Activated CD4-positive, alpha-beta T cell treated with anti-CD3 and anti-CD28 coated beads, Interleukin-10, Interleukin-2, amounts not matched to agents 100 ng/mL and 50 ng/mL, durations not matched to agents 16 hours and 8 hours (primary cell): ENCODE results near the gene CFAP20DC.
A peak's percentile ranks its signal among the peaks of the same experiment; 100 is the strongest.

Experiments used
- DNase-seq: peaks from one replicate; pipeline ENCODE4 v3.0.0-alpha.2; 2020

Gene CFAP20DC

GRCh38 chr3:58794750-58795149 lies 255.1 kb downstream of the CFAP20DC start:
- DNase-seq, result no peak

- no peak for DNase-seq
These were observed 255.9 kb downstream of the CFAP20DC start for GRCh38 chr3:58793938-58794337.

- no peak for DNase-seq
These were observed 256.8 kb downstream of the CFAP20DC start for GRCh38 chr3:58792921-58793451.

DNA sequence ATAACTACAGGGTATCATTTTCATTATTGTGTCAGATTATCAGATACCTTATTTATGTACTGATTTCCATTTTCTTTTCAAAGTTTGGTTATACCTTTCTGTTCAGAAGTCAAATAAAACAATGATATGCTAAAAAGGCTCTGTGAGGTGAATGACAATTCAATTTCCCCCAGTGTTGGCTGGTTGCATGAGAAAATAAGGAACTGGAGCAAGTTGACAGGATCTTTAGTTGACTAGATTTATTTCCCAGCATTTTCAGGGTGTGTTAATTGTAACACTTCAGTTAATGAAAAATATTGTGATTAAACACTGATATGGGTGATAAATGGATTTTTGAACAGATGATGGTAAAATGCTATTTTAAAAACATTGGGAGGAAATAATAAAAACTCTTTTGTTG lies 260.4 kb downstream of the CFAP20DC start:
- DNase-seq, result no peak

- DNase-seq, result no peak
These were observed 264.9 kb downstream of the CFAP20DC start for GRCh38 chr3:58784888-58785287.

GRCh38 chr3:58784425-58784824 lies 265.4 kb downstream of the CFAP20DC start:
- DNase-seq, result no peak

DNA sequence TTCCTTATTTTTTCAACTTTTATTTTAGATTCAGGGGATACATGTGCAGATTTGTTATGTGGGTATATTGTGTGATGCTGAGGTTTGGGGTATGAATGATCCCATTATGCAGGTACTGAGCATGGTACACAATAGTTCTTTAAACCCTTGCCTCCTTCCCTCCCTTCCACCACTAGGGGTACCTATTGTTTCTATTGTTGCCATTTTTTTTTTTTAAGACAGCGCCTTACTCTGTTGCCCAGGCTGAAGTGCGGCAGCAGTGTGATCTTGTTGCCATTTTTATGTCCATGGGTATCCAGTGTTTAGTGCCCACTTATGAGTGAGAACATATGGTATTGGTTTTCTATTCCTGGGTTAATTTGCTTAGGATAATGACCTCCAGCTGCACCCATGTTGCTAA lies 266.0 kb downstream of the CFAP20DC start:
- DNase-seq, result no peak

DNA sequence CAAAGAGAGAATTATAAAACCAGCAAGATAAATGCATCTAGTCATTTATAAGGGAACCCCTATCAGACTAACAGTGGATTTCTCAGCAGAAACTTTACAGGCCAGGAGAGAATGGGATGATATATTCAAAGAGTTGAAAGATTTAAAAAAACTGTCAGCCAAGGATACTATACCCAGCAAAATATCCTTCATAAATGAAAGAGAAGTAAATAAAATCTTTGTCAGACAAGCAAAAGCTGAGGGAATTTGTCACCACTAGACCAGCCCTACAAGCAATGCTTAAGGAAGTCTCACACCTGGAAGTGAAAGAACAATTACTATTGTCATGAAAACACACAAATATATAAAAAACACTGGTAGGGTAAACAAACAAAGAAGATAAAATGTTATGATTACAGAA lies 269.9 kb downstream of the CFAP20DC start:
- no peak for DNase-seq

- no peak for DNase-seq
These were observed 273.6 kb downstream of the CFAP20DC start for GRCh38 chr3:58776231-58776630.

DNA sequence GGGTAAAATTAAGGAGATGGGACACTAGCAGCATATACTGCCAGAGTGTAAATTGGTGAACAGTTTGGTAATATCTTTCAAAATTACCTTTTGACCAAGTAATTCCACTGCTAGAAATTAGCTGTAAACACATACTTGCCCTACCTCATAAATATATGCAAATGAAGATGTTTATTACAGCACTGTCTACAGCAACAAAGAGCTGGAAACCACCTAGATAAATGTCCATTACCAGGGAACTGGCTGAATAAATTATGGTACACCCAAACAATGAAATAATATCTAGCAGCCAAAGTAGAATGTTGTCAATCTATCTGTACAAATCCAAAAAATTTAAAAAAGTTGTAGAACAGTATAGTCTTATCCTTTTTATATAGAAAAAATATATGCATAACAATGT lies 277.4 kb downstream of the CFAP20DC start:
- DNase-seq, result no peak

GRCh38 chr3:58769065-58769464 lies 280.8 kb downstream of the CFAP20DC start:
- no peak for DNase-seq

DNA sequence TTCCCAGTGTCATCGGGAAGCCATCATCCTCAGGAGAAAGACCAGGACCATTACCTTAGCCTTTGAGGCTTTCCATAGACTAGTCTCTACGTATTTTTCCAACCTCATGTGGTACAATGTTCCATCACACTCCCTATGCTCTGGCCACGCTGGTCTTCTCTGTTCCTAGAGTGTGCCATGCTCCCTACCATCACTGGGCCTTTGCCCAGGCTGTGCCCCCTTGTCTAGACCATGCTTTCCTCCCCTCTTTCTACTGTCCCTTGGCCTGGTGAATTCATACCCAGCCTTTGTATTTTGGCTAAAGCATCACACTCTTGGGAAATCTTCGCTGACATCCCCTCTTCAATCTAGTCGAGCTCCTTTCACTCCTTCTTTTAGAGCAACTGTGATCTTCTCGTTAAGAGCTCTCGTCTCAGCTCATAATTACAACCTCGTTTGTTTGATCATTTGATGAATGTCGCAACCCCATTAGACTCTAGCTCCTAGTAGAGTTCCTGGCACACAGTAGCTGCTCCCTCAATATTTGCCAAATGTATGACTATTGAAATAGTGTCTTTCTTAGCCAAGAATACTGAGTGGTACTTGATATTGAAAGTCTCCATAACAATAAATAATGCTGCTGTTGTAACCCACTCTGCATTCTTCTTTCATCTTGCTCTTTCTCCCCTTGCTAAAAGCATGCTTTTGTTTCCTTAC lies 283.1 kb downstream of the CFAP20DC start:
- DNase-seq, result no peak

GRCh38 chr3:58755150-58755549 lies 294.7 kb downstream of the CFAP20DC start:
- DNase-seq, result no peak

DNA sequence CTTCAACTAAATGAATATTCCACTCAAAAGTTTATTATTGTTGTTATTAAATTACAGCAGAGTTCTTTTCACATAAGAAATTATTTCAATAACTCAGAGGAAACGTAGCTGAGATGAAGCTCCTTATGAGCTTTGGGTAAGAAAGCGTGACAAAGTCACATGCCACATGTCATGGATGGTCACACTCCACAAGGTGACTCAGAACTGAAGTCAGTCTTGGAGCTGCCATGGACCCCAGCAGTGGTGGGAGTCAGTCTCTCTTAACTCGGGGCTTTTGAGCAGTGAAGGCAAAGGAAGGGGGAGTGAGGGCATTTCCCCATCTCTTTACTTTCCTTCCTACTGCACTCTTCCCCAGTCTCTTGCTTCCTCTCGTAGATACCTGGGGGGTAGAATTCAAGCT lies 295.8 kb downstream of the CFAP20DC start:
- DNase-seq, result no peak

- DNase-seq, result no peak
These were observed 297.8 kb downstream of the CFAP20DC start for GRCh38 chr3:58751882-58752567.

DNA sequence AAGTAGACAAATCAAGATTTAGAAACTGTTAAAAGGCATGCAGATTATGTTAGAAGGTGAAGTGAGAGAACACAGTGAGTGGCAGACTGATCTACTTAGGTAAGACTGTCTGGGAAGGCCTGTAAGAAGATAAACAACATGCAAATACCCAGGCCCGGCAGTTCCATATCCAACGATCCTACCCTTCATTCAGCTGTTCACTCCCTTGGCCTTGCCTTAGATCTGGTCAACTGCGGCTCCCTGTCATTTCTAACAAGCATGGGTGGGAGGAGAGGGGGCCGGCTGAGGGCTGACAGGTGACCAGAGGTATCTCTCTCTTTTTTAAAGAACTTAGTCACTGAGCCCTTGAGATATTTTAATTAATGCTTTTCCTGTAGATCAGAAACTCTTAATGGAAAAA lies 298.6 kb downstream of the CFAP20DC start:
- no peak for DNase-seq

- DNase-seq, result no peak
These were observed 299.9 kb downstream of the CFAP20DC start for GRCh38 chr3:58749948-58750347.

DNA sequence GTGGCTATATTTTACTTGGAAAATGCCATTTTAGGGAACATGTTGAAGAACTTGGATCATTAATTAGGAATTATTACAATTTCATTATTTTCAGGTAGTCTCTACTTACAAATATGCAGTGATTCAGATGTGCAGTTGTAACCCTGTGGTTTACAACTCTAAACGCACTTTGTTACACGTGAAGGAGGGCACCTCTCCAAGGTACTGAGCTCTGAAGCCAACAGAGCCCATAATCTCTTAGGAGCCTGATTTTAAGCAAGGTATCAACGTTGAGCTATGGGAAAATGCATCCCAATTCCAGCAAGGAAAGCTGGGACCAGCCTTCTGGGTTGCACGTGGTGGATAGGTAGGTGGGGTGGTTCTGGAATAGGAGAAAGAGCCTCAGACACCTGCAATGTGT lies 301.8 kb downstream of the CFAP20DC start:
- DNase-seq, result no peak

- no peak for DNase-seq
These were observed 303.1 kb downstream of the CFAP20DC start for GRCh38 chr3:58746758-58747157.

GRCh38 chr3:58743296-58743695 lies 306.5 kb downstream of the CFAP20DC start:
- no peak for DNase-seq

- DNase-seq, result no peak
These were observed 307.6 kb downstream of the CFAP20DC start for GRCh38 chr3:58742239-58742638.

- DNase-seq, result no peak
These were observed 312.2 kb downstream of the CFAP20DC start for GRCh38 chr3:58737644-58738043.

GRCh38 chr3:58731673-58732072 lies 318.2 kb downstream of the CFAP20DC start:
- DNase-seq, result no peak

GRCh38 chr3:58728723-58729122 lies 321.1 kb downstream of the CFAP20DC start:
- peak; percentile 42 for DNase-seq
